ENCODE results near the gene PTGES2. TPM values are rescaled to one million over a fixed set of nuclear protein-coding genes. Genes with fewer than 3 reads are reported as not detected.

The PTGES2 gene
- polyA plus RNA-seq, 1 experiment, result 91.9 TPM

- DNase-seq (ENCODE audit: low read depth), result peak; percentile 35
- H3K36me3 ChIP-seq (ENCODE audit: control insufficient read depth, insufficient read depth, low read length), result peaks cover 14% of the 10 kb centered on the region
- ChIA-PET CTCF (interaction anchor here (0.6 to 5.4 kb wide), 39 partner anchors 9 to 712 kb away, joined by 3 to 59 read pairs (median 5); partner anchors contain the start of genes DPM2, NAIF1, PIP5KL1 and PTGES2), POLR2A (no interaction called here)
- no peaks in the 10 kb centered on the region for H3K27me3 ChIP-seq (ENCODE audit: control insufficient read depth, insufficient read depth, low read length)
- H3K4me3 ChIP-seq (ENCODE audit: low read depth, low read length), result no peak overlapping the region
- TF ChIP-seq, protein P1, sequence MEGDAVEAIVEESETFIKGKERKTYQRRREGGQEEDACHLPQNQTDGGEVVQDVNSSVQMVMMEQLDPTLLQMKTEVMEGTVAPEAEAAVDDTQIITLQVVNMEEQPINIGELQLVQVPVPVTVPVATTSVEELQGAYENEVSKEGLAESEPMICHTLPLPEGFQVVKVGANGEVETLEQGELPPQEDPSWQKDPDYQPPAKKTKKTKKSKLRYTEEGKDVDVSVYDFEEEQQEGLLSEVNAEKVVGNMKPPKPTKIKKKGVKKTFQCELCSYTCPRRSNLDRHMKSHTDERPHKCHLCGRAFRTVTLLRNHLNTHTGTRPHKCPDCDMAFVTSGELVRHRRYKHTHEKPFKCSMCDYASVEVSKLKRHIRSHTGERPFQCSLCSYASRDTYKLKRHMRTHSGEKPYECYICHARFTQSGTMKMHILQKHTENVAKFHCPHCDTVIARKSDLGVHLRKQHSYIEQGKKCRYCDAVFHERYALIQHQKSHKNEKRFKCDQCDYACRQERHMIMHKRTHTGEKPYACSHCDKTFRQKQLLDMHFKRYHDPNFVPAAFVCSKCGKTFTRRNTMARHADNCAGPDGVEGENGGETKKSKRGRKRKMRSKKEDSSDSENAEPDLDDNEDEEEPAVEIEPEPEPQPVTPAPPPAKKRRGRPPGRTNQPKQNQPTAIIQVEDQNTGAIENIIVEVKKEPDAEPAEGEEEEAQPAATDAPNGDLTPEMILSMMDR (IDR thresholded peaks at IDR 0.05; ENCODE audit: insufficient read depth, low read depth, low read length), result peak; percentile 100
These were observed 9.7 kb downstream of the PTGES2 start for GRCh38 chr9:128117613-128118471.

GRCh38 chr9:128116104-128117083, 11.1 kb downstream of the PTGES2 start:
- Histone ChIP-seq H3K4me3 (ENCODE audit: low read depth, low read length) (no peak overlapping the region), H3K36me3 (ENCODE audit: control insufficient read depth, insufficient read depth, low read length) (peaks cover 6% of the 10 kb centered on the region; the same call in 1 of the 2 replicates), H3K27me3 (ENCODE audit: control insufficient read depth, insufficient read depth, low read length) (no peaks in the 10 kb centered on the region)
- POLR2A ChIA-PET, result no interaction called here
- TF ChIP-seq, protein P1 (IDR thresholded peaks at IDR 0.05; ENCODE audit: insufficient read depth, low read depth, low read length), result no peak
- CTCF ChIA-PET, result interaction anchor here (0.6 to 5.4 kb wide), 12 partner anchors 10 to 519 kb away, joined by 3 to 59 read pairs (median 9); partner anchors contain the start of genes DPM2 and PTGES2
- DNase-seq (ENCODE audit: low read depth), result no peak

- POLR2A ChIA-PET, result no interaction called here
- H3K27me3 ChIP-seq (ENCODE audit: control insufficient read depth, insufficient read depth, low read length), result no peaks in the 10 kb centered on the region
- CTCF ChIA-PET, result interaction anchor here (0.6 to 5.4 kb wide), 10 partner anchors 9 to 520 kb away, joined by 3 to 59 read pairs (median 22); partner anchors contain the start of gene PTGES2
- H3K4me3 ChIP-seq (ENCODE audit: low read depth, low read length), result no peak overlapping the region
- DNase-seq (ENCODE audit: low read depth), result no peak
- TF ChIP-seq, protein P1 (IDR thresholded peaks at IDR 0.05; ENCODE audit: insufficient read depth, low read depth, low read length), result no peak
- H3K36me3 ChIP-seq (ENCODE audit: control insufficient read depth, insufficient read depth, low read length), result 0 out of 2 replicates have a peak, but pooled peaks cover 1% of the 10 kb centered on the region
These were observed 12.1 kb downstream of the PTGES2 start for GRCh38 chr9:128115187-128116103.

GRCh38 chr9:128114326-128115186, 13.0 kb downstream of the PTGES2 start:
- ChIA-PET CTCF (interaction anchor here (1.1 to 5.4 kb wide), 5 partner anchors 10 to 172 kb away, joined by 4 to 58 read pairs (median 11); partner anchors contain the start of gene PTGES2), POLR2A (no interaction called here)
- TF ChIP-seq, protein P1 (IDR thresholded peaks at IDR 0.05; ENCODE audit: insufficient read depth, low read depth, low read length), result no peak
- no peak for DNase-seq (ENCODE audit: low read depth)
- Histone ChIP-seq H3K4me3 (ENCODE audit: low read depth, low read length) (no peak overlapping the region), H3K36me3 (ENCODE audit: control insufficient read depth, insufficient read depth, low read length) (peaks cover 1% of the 10 kb centered on the region; the same call in 1 of the 2 replicates), H3K27me3 (ENCODE audit: control insufficient read depth, insufficient read depth, low read length) (no peaks in the 10 kb centered on the region)
